GM21360 (cell line): ENCODE results near the gene CD58.
"Not testable (repeated sequence)": the region's sequence is repeated elsewhere in the genome, so short reads cannot be mapped to it uniquely, and the experiment has no call there.

Experiments used
- ATAC-seq: cut with Tn5 transposase; IDR thresholded peaks from one replicate; pipeline ENCODE4 v1.9.1; 2021; ENCODE audit warnings: mild to moderate bottlenecking, moderate library complexity; ENCODE audit not compliant: unreplicated experiment

Gene CD58

GRCh38 chr1:116593401-116593800, 22.6 kb upstream of the CD58 start:
- ATAC-seq: not testable (repeated sequence)

GRCh38 chr1:116591951-116592605, 21.3 kb upstream of the CD58 start:
- not testable (repeated sequence) for ATAC-seq

- not testable (repeated sequence) for ATAC-seq
Measured at GRCh38 chr1:116591006-116591950, 20.5 kb upstream of the CD58 start.

- not testable (repeated sequence) for ATAC-seq
Measured at GRCh38 chr1:116590359-116591005, 19.7 kb upstream of the CD58 start.

GRCh38 chr1:116589101-116589735, 18.4 kb upstream of the CD58 start:
- not testable (repeated sequence) for ATAC-seq

- no peak for ATAC-seq
Measured at GRCh38 chr1:116587501-116588227, 16.8 kb upstream of the CD58 start.

GRCh38 chr1:116586741-116587143, 15.9 kb upstream of the CD58 start:
- peak; percentile 63 for ATAC-seq

GRCh38 chr1:116585886-116586285, 15.1 kb upstream of the CD58 start:
- ATAC-seq: no peak

- ATAC-seq: no peak
Measured at GRCh38 chr1:116581323-116581885, 10.6 kb upstream of the CD58 start.

- no peak for ATAC-seq
Measured at GRCh38 chr1:116580446-116581322, 9.9 kb upstream of the CD58 start.

GRCh38 chr1:116579259-116579875, 8.5 kb upstream of the CD58 start:
- no peak for ATAC-seq

GRCh38 chr1:116578581-116578980, 7.8 kb upstream of the CD58 start:
- ATAC-seq: no peak

- ATAC-seq: no peak
Measured at GRCh38 chr1:116577759-116578314, 7.0 kb upstream of the CD58 start.

- no peak for ATAC-seq
Measured at GRCh38 chr1:116574581-116575291, 3.9 kb upstream of the CD58 start.

GRCh38 chr1:116573431-116574095, 2.7 kb upstream of the CD58 start:
- ATAC-seq: no peak

GRCh38 chr1:116572771-116573430, 2.1 kb upstream of the CD58 start:
- ATAC-seq: no peak

GRCh38 chr1:116572099-116572498, 1.3 kb upstream of the CD58 start:
- ATAC-seq: no peak
